ENCODE data around the gene ARNT2. TPM values are rescaled to one million over a fixed set of nuclear protein-coding genes. Genes with fewer than 3 reads are reported as not detected.

The ARNT2 gene
- total RNA-seq, 1 donor from 2014 or later = 0.26 TPM

GRCh38 chr15:80456517-80457492, 52.6 kb downstream of the ARNT2 start:
- no peak for FAIRE-seq
- H3K27me3 ChIP-seq (ENCODE audit: control insufficient read depth, insufficient read depth, low read length) = no peaks in the 10 kb centered on the region
- TF ChIP-seq CTCF (IDR thresholded peaks at IDR 0.05; ENCODE audit: insufficient read depth, low read length, severe bottlenecking) = no peak
- no peak for DNase-seq (ENCODE audit: low read depth)
- H3K4me3 ChIP-seq (ENCODE audit: low read depth, low read length) = no peak overlapping the region
- H3K36me3 ChIP-seq (ENCODE audit: control insufficient read depth, insufficient read depth, low read length) = no peaks in the 10 kb centered on the region

- H3K27me3 ChIP-seq (ENCODE audit: control insufficient read depth, insufficient read depth, low read length) = no peaks in the 10 kb centered on the region
- H3K4me3 ChIP-seq (ENCODE audit: low read depth, low read length) = no peak overlapping the region
- FAIRE-seq (no peak), DNase-seq (ENCODE audit: low read depth) (no peak)
- no peaks in the 10 kb centered on the region for H3K36me3 ChIP-seq (ENCODE audit: control insufficient read depth, insufficient read depth, low read length)
- TF ChIP-seq CTCF (IDR thresholded peaks at IDR 0.05; ENCODE audit: insufficient read depth, low read length, severe bottlenecking) = no peak
These were observed 53.7 kb downstream of the ARNT2 start for GRCh38 chr15:80457896-80458295.

GRCh38 chr15:80458580-80458979, 54.4 kb downstream of the ARNT2 start:
- no peak overlapping the region for H3K4me3 ChIP-seq (ENCODE audit: low read depth, low read length)
- FAIRE-seq (no peak), DNase-seq (ENCODE audit: low read depth) (no peak)
- H3K36me3 ChIP-seq (ENCODE audit: control insufficient read depth, insufficient read depth, low read length) = no peaks in the 10 kb centered on the region
- no peaks in the 10 kb centered on the region for H3K27me3 ChIP-seq (ENCODE audit: control insufficient read depth, insufficient read depth, low read length)
- TF ChIP-seq CTCF (IDR thresholded peaks at IDR 0.05; ENCODE audit: insufficient read depth, low read length, severe bottlenecking) = no peak

- FAIRE-seq = no peak
- no peaks in the 10 kb centered on the region for H3K36me3 ChIP-seq (ENCODE audit: control insufficient read depth, insufficient read depth, low read length)
These were observed 55.2 kb downstream of the ARNT2 start for GRCh38 chr15:80459380-80459779.

GRCh38 chr15:80459818-80460217, 55.6 kb downstream of the ARNT2 start:
- DNase-seq (ENCODE audit: low read depth) (no peak), FAIRE-seq (no peak)
- TF ChIP-seq CTCF (IDR thresholded peaks at IDR 0.05; ENCODE audit: insufficient read depth, low read length, severe bottlenecking) = no peak
- H3K4me3 ChIP-seq (ENCODE audit: low read depth, low read length) = no peak overlapping the region
- H3K27me3 ChIP-seq (ENCODE audit: control insufficient read depth, insufficient read depth, low read length) = no peaks in the 10 kb centered on the region
- no peaks in the 10 kb centered on the region for H3K36me3 ChIP-seq (ENCODE audit: control insufficient read depth, insufficient read depth, low read length)

More at GRCh38 chr15:80459380-80459779, 55.2 kb downstream of the ARNT2 start:
- no peaks in the 10 kb centered on the region for H3K27me3 ChIP-seq (ENCODE audit: control insufficient read depth, insufficient read depth, low read length)
- no peak overlapping the region for H3K4me3 ChIP-seq (ENCODE audit: low read depth, low read length)
- DNase-seq (ENCODE audit: low read depth) = no peak
- TF ChIP-seq CTCF (IDR thresholded peaks at IDR 0.05; ENCODE audit: insufficient read depth, low read length, severe bottlenecking) = no peak
